Activated T-helper 9 cell treated with anti-CD3 and anti-CD28 coated beads, Interleukin-2, amount 50 U/mL, for 16 hours (primary cell): Measurements from ENCODE around the gene PRKAB1.

ENCODE experiments used
- DNase-seq: peaks from one replicate; pipeline ENCODE4 v3.0.0-alpha.2; 2020; ENCODE audit warnings: low read depth

Gene PRKAB1

GRCh38 chr12:119712721-119713120, 44.8 kb downstream of the PRKAB1 start:
- DNase-seq: no peak

- no peak for DNase-seq
Observed at GRCh38 chr12:119713551-119714031, 45.7 kb downstream of the PRKAB1 start.

- no peak for DNase-seq
Observed at GRCh38 chr12:119714614-119715267, 46.8 kb downstream of the PRKAB1 start.

GRCh38 chr12:119715268-119715620, 47.3 kb downstream of the PRKAB1 start:
- no peak for DNase-seq

- DNase-seq: no peak
Observed at GRCh38 chr12:119718141-119718540, 50.2 kb downstream of the PRKAB1 start.

GRCh38 chr12:119720349-119720748, 52.4 kb downstream of the PRKAB1 start:
- no peak for DNase-seq

- DNase-seq: no peak
Observed at GRCh38 chr12:119721306-119721705, 53.4 kb downstream of the PRKAB1 start.

GRCh38 chr12:119725523-119725922, 57.6 kb downstream of the PRKAB1 start:
- DNase-seq: no peak

GRCh38 chr12:119727600-119728443, 59.9 kb downstream of the PRKAB1 start:
- no peak for DNase-seq

GRCh38 chr12:119728444-119728745, 60.5 kb downstream of the PRKAB1 start:
- no peak for DNase-seq

GRCh38 chr12:119729871-119730270, 61.9 kb downstream of the PRKAB1 start:
- DNase-seq: no peak

GRCh38 chr12:119730381-119730780, 62.4 kb downstream of the PRKAB1 start:
- no peak for DNase-seq
